ENCODE measurements around the gene IRX5. TPM values are rescaled to one million over a fixed set of nuclear protein-coding genes. Genes with fewer than 3 reads are reported as not detected.

IRX5 gene
- total and polyA plus RNA-seq, 2 donors, result 0.23 to 0.90 TPM

- Histone ChIP-seq H3K4me3 (ENCODE audit: low read depth, low read length) (no peak overlapping the region), H3K36me3 (ENCODE audit: insufficient read depth) (no peaks in the 10 kb centered on the region), H3K27ac (ENCODE audit: low read depth) (no peak overlapping the region), H3K4me1 (ENCODE audit: insufficient read depth) (no peaks in the 10 kb centered on the region)
- DNase-seq (ENCODE audit: extremely low spot score), result no peak
- 90% methylated on average over 2 of the region's 2 CpGs for whole genome bisulfite sequencing
These were observed 6.7 kb upstream of the IRX5 start for GRCh38 chr16:54923988-54924387.

- Histone ChIP-seq H3K4me1 (ENCODE audit: insufficient read depth) (no peaks in the 10 kb centered on the region), H3K4me3 (ENCODE audit: low read depth, low read length) (no peak overlapping the region), H3K27ac (ENCODE audit: low read depth) (no peak overlapping the region), H3K36me3 (ENCODE audit: insufficient read depth) (no peaks in the 10 kb centered on the region)
- DNase-seq (ENCODE audit: extremely low spot score), result no peak
- WGBS, result 73% methylated on average over 4 of the region's 4 CpGs
These were observed 4.4 kb upstream of the IRX5 start for GRCh38 chr16:54926166-54926838.

- no peak for DNase-seq (ENCODE audit: extremely low spot score)
- Histone ChIP-seq H3K4me3 (ENCODE audit: low read depth, low read length) (peak overlapping the region; percentile 54), H3K4me1 (ENCODE audit: insufficient read depth) (no peaks in the 10 kb centered on the region), H3K27ac (ENCODE audit: low read depth) (no peak overlapping the region), H3K36me3 (ENCODE audit: insufficient read depth) (no peaks in the 10 kb centered on the region)
- WGBS, result 27% methylated on average over 13 of the region's 13 CpGs
These were observed 3.3 kb upstream of the IRX5 start for GRCh38 chr16:54927125-54928015.

DNA sequence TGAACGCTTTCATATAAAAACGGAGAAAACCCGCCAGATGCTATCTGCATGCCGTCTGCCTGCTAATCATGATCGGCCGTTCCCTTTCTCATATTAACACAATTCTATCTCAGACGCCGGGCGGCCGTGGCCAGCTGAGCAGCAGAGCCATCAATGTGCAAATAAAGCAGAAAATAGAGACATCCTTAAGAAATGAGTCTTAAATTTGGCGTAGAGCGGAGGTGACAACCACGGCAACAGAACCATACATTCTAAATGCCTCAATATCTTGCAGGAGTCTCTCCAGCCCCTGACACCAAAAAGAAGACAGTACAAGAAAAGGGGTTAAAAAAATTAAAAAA, 2.7 kb upstream of the IRX5 start:
- Histone ChIP-seq H3K4me3 (ENCODE audit: low read depth, low read length) (peak overlapping the region; percentile 54), H3K36me3 (ENCODE audit: insufficient read depth) (no peaks in the 10 kb centered on the region), H3K27ac (ENCODE audit: low read depth) (no peak overlapping the region), H3K4me1 (ENCODE audit: insufficient read depth) (no peaks in the 10 kb centered on the region)
- 6% methylated on average over 13 of the region's 13 CpGs for WGBS
- no peak for DNase-seq (ENCODE audit: extremely low spot score)

GRCh38 chr16:54928411-54929089, 2.1 kb upstream of the IRX5 start:
- no peaks in the 10 kb centered on the region for H3K4me1 ChIP-seq (ENCODE audit: insufficient read depth)
- peak overlapping the region; percentile 24 for H3K27ac ChIP-seq (ENCODE audit: low read depth)
- H3K36me3 ChIP-seq (ENCODE audit: insufficient read depth), result no peaks in the 10 kb centered on the region
- WGBS, result under 1% methylated on average over 99 of the region's 101 CpGs
- peak overlapping the region; percentile 54 for H3K4me3 ChIP-seq (ENCODE audit: low read depth, low read length)
- no peak for DNase-seq (ENCODE audit: extremely low spot score)

- under 1% methylated on average over 73 of the region's 73 CpGs for WGBS
- no peaks in the 10 kb centered on the region for H3K4me1 ChIP-seq (ENCODE audit: insufficient read depth)
- peak overlapping the region; percentile 54 for H3K4me3 ChIP-seq (ENCODE audit: low read depth, low read length)
- H3K27ac ChIP-seq (ENCODE audit: low read depth), result peak overlapping the region; percentile 50
- H3K36me3 ChIP-seq (ENCODE audit: insufficient read depth), result no peaks in the 10 kb centered on the region
- peak; percentile 97 for DNase-seq (ENCODE audit: extremely low spot score)
These were observed 1.3 kb upstream of the IRX5 start for GRCh38 chr16:54929090-54930004.

- WGBS, result under 1% methylated on average over 24 of the region's 24 CpGs
- Histone ChIP-seq H3K27ac (ENCODE audit: low read depth) (no peak overlapping the region), H3K36me3 (ENCODE audit: insufficient read depth) (no peaks in the 10 kb centered on the region), H3K4me1 (ENCODE audit: insufficient read depth) (no peaks in the 10 kb centered on the region), H3K4me3 (ENCODE audit: low read depth, low read length) (peak overlapping the region; percentile 54)
- no peak for DNase-seq (ENCODE audit: extremely low spot score)
These were observed 129 bp downstream of the IRX5 start for GRCh38 chr16:54930869-54931119.

GRCh38 chr16:54931120-54932014, 702 bp downstream of the IRX5 start:
- WGBS, result 3% methylated on average over 91 of the region's 91 CpGs
- DNase-seq (ENCODE audit: extremely low spot score), result no peak
- no peaks in the 10 kb centered on the region for H3K4me1 ChIP-seq (ENCODE audit: insufficient read depth)
- H3K36me3 ChIP-seq (ENCODE audit: insufficient read depth), result no peaks in the 10 kb centered on the region
- H3K4me3 ChIP-seq (ENCODE audit: low read depth, low read length), result peak overlapping the region; percentile 54
- no peak overlapping the region for H3K27ac ChIP-seq (ENCODE audit: low read depth)

DNA sequence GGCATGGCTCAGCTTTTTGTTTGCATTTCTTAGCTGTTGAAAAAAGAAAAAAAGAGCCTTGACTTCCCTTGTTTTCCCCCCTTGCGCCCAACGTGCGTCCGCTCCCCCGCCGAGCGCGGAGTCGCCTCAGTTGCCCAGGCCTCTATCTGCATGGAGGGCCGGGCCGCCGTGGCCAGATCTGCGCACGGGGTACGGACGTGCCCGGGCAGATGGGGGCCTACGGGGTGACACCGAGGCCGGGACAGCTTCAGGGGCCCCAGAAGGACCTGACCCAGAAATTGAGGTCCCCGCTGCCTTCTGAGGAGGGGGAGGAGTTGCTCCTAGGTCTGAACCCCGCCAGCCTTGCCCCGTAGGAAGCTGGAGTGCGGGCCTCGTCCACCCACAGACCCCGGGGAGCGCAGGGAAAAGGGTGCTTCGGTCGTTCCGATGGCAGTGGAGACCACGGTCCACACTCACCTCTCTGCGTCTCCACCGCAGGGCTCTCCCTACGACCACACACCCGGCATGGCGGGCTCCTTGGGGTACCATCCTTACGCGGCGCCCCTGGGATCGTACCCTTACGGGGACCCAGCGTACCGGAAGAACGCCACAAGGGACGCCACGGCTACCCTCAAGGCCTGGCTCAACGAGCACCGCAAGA, 1.5 kb downstream of the IRX5 start:
- Histone ChIP-seq H3K27ac (ENCODE audit: low read depth) (no peak overlapping the region), H3K4me3 (ENCODE audit: low read depth, low read length) (no peak overlapping the region), H3K4me1 (ENCODE audit: insufficient read depth) (no peaks in the 10 kb centered on the region), H3K36me3 (ENCODE audit: insufficient read depth) (no peaks in the 10 kb centered on the region)
- no peak for DNase-seq (ENCODE audit: extremely low spot score)
- 8% methylated on average over 48 of the region's 48 CpGs for WGBS

GRCh38 chr16:54932737-54933254, 2.1 kb downstream of the IRX5 start:
- WGBS, result 6% methylated on average over 52 of the region's 52 CpGs
- no peak overlapping the region for H3K27ac ChIP-seq (ENCODE audit: low read depth)
- no peaks in the 10 kb centered on the region for H3K36me3 ChIP-seq (ENCODE audit: insufficient read depth)
- H3K4me1 ChIP-seq (ENCODE audit: insufficient read depth), result no peaks in the 10 kb centered on the region
- DNase-seq (ENCODE audit: extremely low spot score), result no peak
- H3K4me3 ChIP-seq (ENCODE audit: low read depth, low read length), result no peak overlapping the region

DNA sequence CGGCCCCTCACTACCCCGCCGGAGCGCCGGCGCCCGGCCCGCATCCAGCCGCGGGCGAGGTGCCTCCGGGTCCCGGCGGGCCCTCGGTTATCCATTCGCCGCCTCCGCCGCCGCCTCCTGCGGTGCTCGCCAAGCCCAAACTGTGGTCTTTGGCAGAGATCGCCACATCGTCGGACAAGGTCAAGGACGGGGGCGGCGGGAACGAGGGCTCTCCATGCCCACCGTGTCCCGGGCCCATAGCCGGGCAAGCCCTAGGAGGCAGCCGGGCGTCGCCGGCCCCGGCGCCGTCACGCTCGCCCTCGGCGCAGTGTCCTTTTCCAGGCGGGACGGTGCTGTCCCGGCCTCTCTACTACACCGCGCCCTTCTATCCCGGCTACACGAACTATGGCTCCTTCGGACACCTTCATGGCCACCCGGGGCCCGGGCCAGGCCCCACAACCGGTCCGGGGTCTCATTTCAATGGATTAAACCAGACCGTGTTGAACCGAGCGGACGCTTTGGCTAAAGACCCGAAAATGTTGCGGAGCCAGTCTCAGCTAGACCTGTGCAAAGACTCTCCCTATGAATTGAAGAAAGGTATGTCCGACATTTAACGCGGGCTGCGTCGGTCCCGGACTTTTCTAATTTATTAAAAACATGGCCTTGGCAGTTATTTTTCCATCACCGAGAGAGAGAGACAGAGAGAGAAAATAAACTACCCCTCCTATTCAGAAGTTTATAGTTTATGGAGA, 2.8 kb downstream of the IRX5 start:
- no peak overlapping the region for H3K4me3 ChIP-seq (ENCODE audit: low read depth, low read length)
- 13% methylated on average over 68 of the region's 68 CpGs for WGBS
- DNase-seq (ENCODE audit: extremely low spot score), result no peak
- no peaks in the 10 kb centered on the region for H3K36me3 ChIP-seq (ENCODE audit: insufficient read depth)
- H3K27ac ChIP-seq (ENCODE audit: low read depth), result no peak overlapping the region
- no peaks in the 10 kb centered on the region for H3K4me1 ChIP-seq (ENCODE audit: insufficient read depth)

Data from urinary bladder (tissue), 4 donors.